Keratinocyte (primary cell): Measurements from ENCODE around the gene CHCHD1. TPM values are rescaled to one million over a fixed set of nuclear protein-coding genes. Genes with fewer than 3 reads are reported as not detected.

Experiments used
- DNase-seq: peaks from one replicate; pipeline ENCODE4 v3.0.0-alpha.2; 2011; ENCODE audit warnings: low read depth, missing footprints, low spot score
- FAIRE-seq: peaks from 2 replicates; lab custom pipeline; 2011; peaks lifted over from hg19 to GRCh38; lab: Jason Lieb, UNC
- H2AFZ ChIP-seq: 2 replicates; pipeline ENCODE4 v1.6.0; 2012; ENCODE audit warnings: low read length, control low read depth, inconsistent platforms; ENCODE audit not compliant: control insufficient read depth
- H3K27ac ChIP-seq: 2 replicates; pipeline ENCODE4 v1.5.1; 2011; ENCODE audit warnings: low read length; ENCODE audit not compliant: control insufficient read depth, insufficient read depth
- H3K27me3 ChIP-seq: 3 replicates; pipeline ENCODE4 v1.6.0; 2011; ENCODE audit warnings: low read length; ENCODE audit not compliant: control insufficient read depth, insufficient read depth; ENCODE audit errors: extremely low read depth
- H3K36me3 ChIP-seq, 2 experiments: 2 replicates in 1 of 2; 3 replicates in 1 of 2; pipeline ENCODE4 v1.5.1; 2011; ENCODE audit warnings: low read length in 2 of 2, mild to moderate bottlenecking in 1 of 2; ENCODE audit not compliant: control insufficient read depth in 2 of 2, insufficient read depth in 2 of 2; ENCODE audit errors: extremely low read depth in 1 of 2
- H3K4me1 ChIP-seq: 3 replicates; pipeline ENCODE4 v1.5.1; 2011; ENCODE audit warnings: low read length; ENCODE audit not compliant: control insufficient read depth, insufficient read depth; ENCODE audit errors: extremely low read depth
- H3K4me2 ChIP-seq: 3 replicates; pipeline ENCODE4 v1.6.0; 2011; ENCODE audit warnings: low read depth, low read length; ENCODE audit not compliant: control insufficient read depth, insufficient read depth; ENCODE audit errors: extremely low read depth
- H3K4me3 ChIP-seq, 3 experiments: fragments of 200-600 bp in 1 of 3; sonication (generic) in 1 of 3; 2 replicates in 2 of 3; 3 replicates in 1 of 3; pipeline ENCODE4 v1.5.1; 2011 to 2016; ENCODE audit warnings: low read length in 3 of 3, mild to moderate bottlenecking in 3 of 3, control low read depth in 2 of 3, inconsistent platforms in 1 of 3, low read depth in 1 of 3, mixed read lengths in 1 of 3, mixed run types in 1 of 3, moderate library complexity in 1 of 3; ENCODE audit not compliant: control insufficient read depth in 2 of 3, insufficient read depth in 2 of 3; ENCODE audit errors: extremely low read depth in 1 of 3
- H3K79me2 ChIP-seq: 2 replicates; pipeline ENCODE4 v1.6.0; 2012; ENCODE audit warnings: low read length; ENCODE audit not compliant: control insufficient read depth, insufficient read depth
- H3K9ac ChIP-seq: 3 replicates; pipeline ENCODE4 v1.6.0; 2011; ENCODE audit warnings: low read length; ENCODE audit not compliant: control insufficient read depth, insufficient read depth; ENCODE audit errors: extremely low read depth
- H3K9me1 ChIP-seq: 3 replicates; pipeline ENCODE4 v1.6.0; 2011; ENCODE audit warnings: low read length; ENCODE audit not compliant: control insufficient read depth, insufficient read depth; ENCODE audit errors: extremely low read depth
- H3K9me3 ChIP-seq: 2 replicates; pipeline ENCODE4 v1.5.1; 2012; ENCODE audit warnings: low read depth, low read length; ENCODE audit not compliant: control insufficient read depth
- H4K20me1 ChIP-seq: 3 replicates; pipeline ENCODE4 v1.6.0; 2011; ENCODE audit warnings: low read length; ENCODE audit not compliant: control insufficient read depth, insufficient read depth; ENCODE audit errors: extremely low read depth
- CTCF ChIP-seq, 3 experiments: IDR thresholded peaks in 1 of 3; conservative IDR thresholded peaks in 1 of 3; optimal IDR thresholded peaks in 1 of 3; 2 replicates in 2 of 3; 3 replicates in 1 of 3; pipeline versions ENCODE3 to v1.5.1; 2011; ENCODE audit warnings: low read length in 3 of 3, mild to moderate bottlenecking in 3 of 3, moderate library complexity in 2 of 3, control low read depth in 1 of 3, inconsistent platforms in 1 of 3; ENCODE audit not compliant: insufficient read depth in 2 of 3; ENCODE audit errors: extremely low read depth in 1 of 3
- EZH2 ChIP-seq: IDR thresholded peaks from one replicate; pipeline ENCODE4 v1.6.1; 2012; ENCODE audit warnings: inconsistent platforms, mild to moderate bottlenecking, low read length, moderate library complexity
- dilution Hi-C: fragments of 300-500 bp; cut with MboI; formaldehyde crosslinking; loops from one replicate; pipeline ENCODE4 v1.7.0; 2020; ENCODE audit warnings: low sequenced_read_pairs; ENCODE audit not compliant: extremely low pct_ligation_motif_present
- polyA plus RNA-seq, 5 experiments: library from polyadenylated mRNA; depleted of rRNA in 3 of 5; stranded (reverse) in 3 of 5; stranded (forward) in 1 of 5; unstranded in 1 of 5; fragments of >200 nt; gene quantifications; 1 replicate in 1 of 5; 2 replicates in 3 of 5; 3 replicates in 1 of 5; pipeline versions ENCODE4 v1.2.1 to v1.2.3, GENCODE V29; 2011 to 2012; ENCODE audit warnings: missing spikeins in 2 of 5, low read depth in 1 of 5, low replicate concordance in 1 of 5

The CHCHD1 gene
- polyA plus RNA-seq, 1 donor (not counting 4 experiments of a cell fraction or from before 2014, with no cell fraction given): 59.8 TPM

GRCh38 chr10:73756183-73756582, 25.7 kb upstream of the CHCHD1 start:
- Histone ChIP-seq H3K27ac (no peak overlapping the region), H4K20me1 (peaks cover 2% of the 10 kb centered on the region), H3K4me2 (no peak overlapping the region), H3K79me2 (peaks cover 19% of the 10 kb centered on the region), H3K36me3 (peaks cover 19 to 26% of the 10 kb centered on the region in 2 experiments), H3K27me3 (no peaks in the 10 kb centered on the region), H2AFZ (no peak overlapping the region), H3K9ac (no peak overlapping the region), H3K9me3 (no peaks in the 10 kb centered on the region), H3K4me3 (no peak overlapping the region), H3K9me1 (no peaks in the 10 kb centered on the region), H3K4me1 (peaks cover 3% of the 10 kb centered on the region)
- DNase-seq (no peak), FAIRE-seq (no peak)
- dilution Hi-C loops: no loop called here
- TF ChIP-seq CTCF (optimal IDR thresholded peaks at IDR 0.05 in 1 of 3, IDR thresholded peaks at IDR 0.05 in 1 of 3, conservative IDR thresholded peaks at IDR 0.05 in 1 of 3; ENCODE audit: extremely low read depth in 1 of 3, insufficient read depth in 2 of 3, low read length in 3 of 3) (no peak), EZH2 (no peak)

- TF ChIP-seq EZH2 (no peak), CTCF (optimal IDR thresholded peaks at IDR 0.05 in 1 of 3, IDR thresholded peaks at IDR 0.05 in 1 of 3, conservative IDR thresholded peaks at IDR 0.05 in 1 of 3; ENCODE audit: extremely low read depth in 1 of 3, insufficient read depth in 2 of 3, low read length in 3 of 3) (no peak)
- Histone ChIP-seq H3K4me1 (peaks cover 26% of the 10 kb centered on the region), H3K9me3 (no peaks in the 10 kb centered on the region), H2AFZ (no peak overlapping the region), H3K4me2 (no peak overlapping the region), H3K9ac (no peak overlapping the region), H3K36me3 (peaks cover 23 to 45% of the 10 kb centered on the region in 2 experiments), H3K79me2 (peaks cover 22% of the 10 kb centered on the region), H3K27ac (no peak overlapping the region), H3K27me3 (no peaks in the 10 kb centered on the region), H4K20me1 (peaks cover 2% of the 10 kb centered on the region), H3K9me1 (no peaks in the 10 kb centered on the region), H3K4me3 (no peak overlapping the region)
- DNase-seq (no peak), FAIRE-seq (no peak)
- dilution Hi-C loops: no loop called here
Observed at GRCh38 chr10:73758704-73759511, 22.9 kb upstream of the CHCHD1 start.
